Measurements from ENCODE around the gene HMGN3.

Gene HMGN3

DNA sequence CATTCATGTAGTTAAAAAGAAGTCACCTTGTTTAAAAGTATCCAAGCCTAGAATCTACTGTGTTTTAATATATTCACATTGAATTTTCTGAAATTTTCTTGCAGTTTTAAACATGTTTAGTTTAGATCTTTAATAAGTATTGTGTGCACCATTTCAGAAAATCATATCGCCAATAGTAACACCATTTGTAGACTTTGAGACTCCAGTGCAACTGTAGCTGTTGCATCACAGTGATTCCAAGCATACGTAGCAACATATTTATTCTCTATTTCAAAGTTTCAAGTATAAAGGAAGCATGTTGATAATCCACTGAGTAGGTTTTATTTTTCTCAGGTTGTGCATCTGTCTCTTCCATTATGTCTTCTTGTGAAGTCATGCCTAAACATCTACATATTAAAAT is 46.4 kb downstream of the HMGN3 start:
- Mint-ChIP-seq H3K4me1 (ENCODE audit: low read depth) (no peaks in the 10 kb centered on the region), H3K27me3 (ENCODE audit: low read depth) (peaks cover 7% of the 10 kb centered on the region), H3K27ac (no peak overlapping the region), H3K9me3 (peaks cover 12% of the 10 kb centered on the region), H3K36me3 (ENCODE audit: low read depth) (no peaks in the 10 kb centered on the region), H3K4me3 (no peak overlapping the region)
- no peak for DNase-seq (ENCODE audit: low spot score)

DNA sequence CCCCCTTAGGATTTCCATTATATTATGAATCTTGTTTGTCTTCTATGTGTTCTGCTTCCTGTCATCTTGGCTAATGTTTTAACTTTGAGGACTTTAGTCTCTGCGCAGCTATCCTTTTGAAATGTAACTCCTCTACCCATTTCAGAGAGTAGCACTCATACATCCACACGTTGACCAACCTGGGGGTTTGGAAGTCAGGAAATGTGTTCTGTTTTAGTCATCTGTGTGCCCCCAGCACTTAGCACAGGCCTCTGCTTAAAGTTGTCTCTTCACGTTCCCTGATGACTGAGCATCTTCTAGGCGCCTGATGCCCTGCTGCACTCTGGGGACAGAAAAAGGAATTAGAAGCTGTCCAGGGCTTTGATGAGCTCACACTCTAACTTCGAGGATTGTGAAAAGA is 47.9 kb downstream of the HMGN3 start:
- no peak overlapping the region for H3K4me3 Mint-ChIP-seq
- H3K36me3 Mint-ChIP-seq (ENCODE audit: low read depth) = no peaks in the 10 kb centered on the region
- no peak for DNase-seq (ENCODE audit: low spot score)
- peaks cover 7% of the 10 kb centered on the region for H3K9me3 Mint-ChIP-seq
- H3K27ac Mint-ChIP-seq = no peak overlapping the region
- no peaks in the 10 kb centered on the region for H3K4me1 Mint-ChIP-seq (ENCODE audit: low read depth)
- peaks cover 7% of the 10 kb centered on the region for H3K27me3 Mint-ChIP-seq (ENCODE audit: low read depth)

DNA sequence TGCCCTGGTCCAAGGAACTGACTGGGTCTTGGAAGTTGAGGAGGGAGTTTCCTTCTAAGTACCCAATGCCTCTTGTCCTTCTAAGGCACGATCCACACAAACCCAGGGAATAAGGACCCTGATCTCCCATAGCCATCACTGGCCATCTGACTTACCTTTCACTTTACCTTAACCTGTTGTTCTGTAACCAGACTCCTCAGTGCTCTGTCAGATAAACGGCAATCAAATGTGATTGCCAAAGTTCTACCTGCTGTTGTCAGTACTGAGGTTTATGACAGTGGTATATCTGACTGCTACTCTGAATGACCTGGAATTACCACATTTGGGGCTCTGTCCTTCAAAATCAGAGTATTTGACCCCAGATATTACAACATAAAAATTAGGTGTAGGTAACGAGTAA is 49.8 kb downstream of the HMGN3 start:
- Mint-ChIP-seq H3K27ac (no peak overlapping the region), H3K36me3 (ENCODE audit: low read depth) (no peaks in the 10 kb centered on the region), H3K9me3 (no peaks in the 10 kb centered on the region), H3K4me3 (no peak overlapping the region), H3K4me1 (ENCODE audit: low read depth) (no peaks in the 10 kb centered on the region), H3K27me3 (ENCODE audit: low read depth) (peaks cover 7% of the 10 kb centered on the region)
- DNase-seq (ENCODE audit: low spot score) = no peak

DNA sequence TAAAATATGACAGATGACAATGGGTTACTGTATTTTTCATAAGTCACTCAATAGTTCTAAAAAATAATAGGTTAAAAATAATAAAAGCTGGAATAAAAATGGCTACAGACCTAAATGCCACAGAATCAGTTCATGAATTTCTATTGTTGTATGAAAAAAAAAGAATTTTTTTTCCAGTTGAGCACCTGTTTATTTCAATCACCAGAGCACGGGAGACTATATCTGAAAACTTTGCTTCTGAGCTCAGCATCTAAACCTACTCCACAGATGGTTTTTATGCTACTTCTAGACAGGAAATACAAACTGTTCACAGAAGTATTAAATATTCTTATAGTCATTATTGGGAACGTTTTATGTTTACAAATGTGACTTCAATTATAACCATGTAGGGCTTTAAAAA is 50.4 kb downstream of the HMGN3 start:
- no peaks in the 10 kb centered on the region for H3K36me3 Mint-ChIP-seq (ENCODE audit: low read depth)

DNA sequence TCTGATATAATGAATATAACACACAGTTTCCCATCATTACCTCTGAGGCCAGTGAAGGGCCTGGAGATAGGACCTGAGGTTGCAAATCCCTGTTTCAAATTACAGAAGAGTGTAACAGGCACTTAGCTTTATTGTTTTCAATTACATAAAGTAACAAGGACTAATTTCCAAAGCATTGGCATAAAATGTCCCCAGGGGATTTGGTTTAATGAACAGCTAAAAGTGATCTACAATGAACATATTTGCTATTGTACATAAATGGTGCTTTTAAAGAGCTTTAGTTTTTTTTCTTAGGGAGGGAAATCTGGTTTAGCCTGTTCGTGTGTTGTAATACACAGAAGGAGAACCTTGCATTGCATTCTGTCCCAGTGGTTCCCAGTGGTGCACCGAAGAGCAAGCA is 54.4 kb downstream of the HMGN3 start:
- H3K27me3 Mint-ChIP-seq (ENCODE audit: low read depth) = no peaks in the 10 kb centered on the region

More for the DNA sequence above, 50.4 kb downstream of the HMGN3 start:
- no peak for DNase-seq (ENCODE audit: low spot score)
- Mint-ChIP-seq H3K4me1 (ENCODE audit: low read depth) (no peaks in the 10 kb centered on the region), H3K4me3 (no peak overlapping the region), H3K27me3 (ENCODE audit: low read depth) (peaks cover 7% of the 10 kb centered on the region), H3K27ac (no peak overlapping the region), H3K9me3 (no peaks in the 10 kb centered on the region)

DNA sequence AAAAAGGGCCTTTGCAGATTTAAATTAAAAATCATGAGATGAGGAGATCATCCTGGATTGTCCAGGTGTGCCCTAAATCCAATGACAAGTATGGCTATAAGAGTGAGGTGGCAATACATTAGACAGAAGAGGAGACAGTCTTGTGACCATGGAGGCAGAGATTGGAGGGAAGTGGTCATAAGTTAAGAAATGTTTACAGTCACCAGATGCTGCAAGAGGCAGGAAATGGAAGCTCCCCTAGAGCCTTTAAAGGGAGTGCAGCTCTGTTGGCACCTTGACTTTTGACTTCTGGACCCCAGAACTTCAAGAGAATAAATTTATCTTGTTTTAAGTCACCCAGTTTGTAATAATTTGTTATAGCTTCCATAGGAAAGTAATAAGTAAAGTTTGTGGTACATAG is 61.1 kb downstream of the HMGN3 start:
- no peaks in the 10 kb centered on the region for H3K9me3 Mint-ChIP-seq

More for the DNA sequence above, 54.4 kb downstream of the HMGN3 start:
- Mint-ChIP-seq H3K36me3 (ENCODE audit: low read depth) (no peaks in the 10 kb centered on the region), H3K27ac (no peak overlapping the region), H3K4me1 (ENCODE audit: low read depth) (no peaks in the 10 kb centered on the region), H3K4me3 (no peak overlapping the region), H3K9me3 (no peaks in the 10 kb centered on the region)
- DNase-seq (ENCODE audit: low spot score) = no peak

DNA sequence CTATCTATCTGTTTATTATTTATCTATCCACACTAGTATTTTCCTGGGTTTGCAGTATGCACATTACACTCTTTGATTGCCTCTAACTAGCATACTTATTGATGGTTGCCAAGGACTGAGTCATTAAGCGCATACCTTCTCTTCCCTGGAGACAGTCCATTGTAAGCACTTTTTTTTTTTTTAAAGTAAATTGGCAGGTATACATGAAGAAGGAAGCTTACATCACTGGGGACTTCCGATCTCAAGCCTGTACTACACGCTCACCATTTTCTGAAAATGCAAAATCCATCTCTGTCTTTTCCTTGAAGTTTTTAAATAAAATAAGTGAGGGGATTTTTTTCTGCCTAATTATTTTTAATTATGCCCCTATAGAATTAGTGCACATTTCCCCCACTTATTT is 63.5 kb downstream of the HMGN3 start:
- Mint-ChIP-seq H3K4me1 (ENCODE audit: low read depth) (no peaks in the 10 kb centered on the region), H3K4me3 (no peak overlapping the region), H3K9me3 (no peaks in the 10 kb centered on the region), H3K27me3 (ENCODE audit: low read depth) (no peaks in the 10 kb centered on the region), H3K27ac (no peak overlapping the region), H3K36me3 (ENCODE audit: low read depth) (no peaks in the 10 kb centered on the region)
- DNase-seq (ENCODE audit: low spot score) = no peak

More for the DNA sequence above, 61.1 kb downstream of the HMGN3 start:
- Mint-ChIP-seq H3K36me3 (ENCODE audit: low read depth) (no peaks in the 10 kb centered on the region), H3K27me3 (ENCODE audit: low read depth) (no peaks in the 10 kb centered on the region), H3K27ac (no peak overlapping the region), H3K4me1 (ENCODE audit: low read depth) (no peaks in the 10 kb centered on the region), H3K4me3 (no peak overlapping the region)
- no peak for DNase-seq (ENCODE audit: low spot score)

DNA sequence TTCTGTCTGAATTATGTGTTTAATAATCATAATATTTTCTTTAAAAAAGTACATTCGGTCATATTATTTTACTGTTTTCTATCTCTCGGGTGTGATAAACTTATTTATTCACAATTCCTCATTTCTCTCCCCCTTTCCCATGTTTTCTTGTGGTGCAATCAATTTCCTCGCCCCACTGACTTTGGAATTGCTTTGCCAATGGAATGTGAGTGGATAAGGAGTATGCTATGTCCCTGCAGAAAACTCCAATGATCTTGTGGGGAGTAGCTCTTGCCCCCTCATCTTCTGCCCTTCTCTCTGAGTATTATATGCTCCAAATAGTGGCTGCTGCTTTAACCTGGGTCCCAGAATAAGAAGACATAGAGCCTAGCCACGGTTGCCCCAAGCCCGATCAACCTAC is 64.1 kb downstream of the HMGN3 start:
- Mint-ChIP-seq H3K9me3 (no peaks in the 10 kb centered on the region), H3K27ac (no peak overlapping the region), H3K36me3 (ENCODE audit: low read depth) (no peaks in the 10 kb centered on the region), H3K27me3 (ENCODE audit: low read depth) (no peaks in the 10 kb centered on the region), H3K4me3 (no peak overlapping the region), H3K4me1 (ENCODE audit: low read depth) (no peaks in the 10 kb centered on the region)
- no peak for DNase-seq (ENCODE audit: low spot score)

DNA sequence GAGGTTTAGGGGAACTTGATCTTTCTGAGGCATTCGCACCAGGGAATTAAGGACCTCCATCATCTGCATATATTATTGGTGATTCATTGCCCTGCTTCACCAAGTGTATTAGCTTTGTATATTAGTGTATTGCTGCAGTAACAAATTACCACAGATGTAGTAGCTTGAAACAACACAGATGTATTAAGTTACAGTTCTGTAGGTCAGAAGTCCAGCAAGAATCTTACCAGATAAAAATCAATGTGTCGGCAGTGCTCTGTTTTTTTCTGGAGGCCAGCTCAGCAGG is 65.8 kb downstream of the HMGN3 start:
- no peaks in the 10 kb centered on the region for H3K36me3 Mint-ChIP-seq (ENCODE audit: low read depth)
- no peaks in the 10 kb centered on the region for H3K9me3 Mint-ChIP-seq
- no peak overlapping the region for H3K4me3 Mint-ChIP-seq
- DNase-seq (ENCODE audit: low spot score) = no peak
- no peak overlapping the region for H3K27ac Mint-ChIP-seq
- no peaks in the 10 kb centered on the region for H3K4me1 Mint-ChIP-seq (ENCODE audit: low read depth)
- H3K27me3 Mint-ChIP-seq (ENCODE audit: low read depth) = no peaks in the 10 kb centered on the region

DNA sequence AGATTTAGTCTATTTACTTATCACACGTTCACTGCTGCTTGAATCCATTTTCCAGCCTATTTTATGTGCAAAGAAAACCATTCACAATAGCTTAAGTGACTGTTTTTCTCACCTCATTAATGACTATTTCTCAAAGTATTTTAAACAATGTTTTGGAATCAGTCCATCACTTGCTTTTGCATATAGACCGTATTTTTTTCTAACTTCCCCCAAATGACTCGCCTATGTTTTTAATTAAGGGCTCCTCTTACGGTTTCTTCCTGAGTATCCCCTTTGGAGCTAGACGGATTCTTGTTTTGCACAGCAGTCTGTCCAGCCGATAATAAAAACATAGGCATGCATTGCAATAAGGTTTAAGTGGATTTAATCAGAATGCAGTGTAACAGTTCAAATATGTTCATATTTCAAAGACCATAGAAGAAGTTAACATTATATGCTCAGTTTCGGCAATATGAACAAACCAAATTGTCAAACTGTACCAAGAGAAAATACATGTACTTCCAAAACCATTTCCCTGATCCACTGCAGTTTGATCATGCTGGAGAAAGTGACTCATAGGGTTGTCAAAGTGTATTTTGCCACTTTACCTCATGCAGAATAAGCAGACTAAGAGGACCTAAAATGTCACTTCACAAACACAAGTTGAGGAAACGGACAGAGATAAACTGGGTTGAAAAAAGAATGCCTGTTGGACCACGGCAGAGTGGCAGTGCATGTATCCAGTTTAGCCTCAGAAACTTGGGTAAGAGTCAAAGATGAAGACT is 66.4 kb downstream of the HMGN3 start:
- Mint-ChIP-seq H3K27ac (no peak overlapping the region), H3K36me3 (ENCODE audit: low read depth) (no peaks in the 10 kb centered on the region), H3K27me3 (ENCODE audit: low read depth) (no peaks in the 10 kb centered on the region), H3K4me3 (no peak overlapping the region), H3K9me3 (no peaks in the 10 kb centered on the region), H3K4me1 (ENCODE audit: low read depth) (no peaks in the 10 kb centered on the region)
- DNase-seq (ENCODE audit: low spot score) = no peak

DNA sequence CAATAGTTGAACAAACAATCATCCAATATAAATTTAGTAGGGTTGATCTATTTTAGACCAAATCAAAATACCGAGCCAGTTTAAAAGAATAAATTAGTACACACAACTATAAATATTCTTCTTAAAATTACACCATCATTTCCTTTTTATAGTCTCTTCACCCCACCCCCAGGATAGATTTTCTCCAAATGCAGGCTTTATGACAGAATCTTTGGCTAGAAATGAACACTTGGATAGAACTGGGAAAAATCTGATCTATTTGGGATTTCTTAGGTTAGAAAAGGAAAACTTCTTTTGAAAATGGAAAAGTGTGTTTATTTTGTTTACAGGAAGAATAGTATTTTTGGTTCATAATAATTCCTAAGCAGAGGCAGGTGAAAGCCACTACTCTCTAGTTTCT is 74.6 kb downstream of the HMGN3 start:
- Mint-ChIP-seq H3K27me3 (ENCODE audit: low read depth) (peaks cover 5% of the 10 kb centered on the region), H3K9me3 (no peaks in the 10 kb centered on the region), H3K4me3 (no peak overlapping the region), H3K27ac (no peak overlapping the region), H3K4me1 (ENCODE audit: low read depth) (no peaks in the 10 kb centered on the region), H3K36me3 (ENCODE audit: low read depth) (no peaks in the 10 kb centered on the region)
- no peak for DNase-seq (ENCODE audit: low spot score)

DNA sequence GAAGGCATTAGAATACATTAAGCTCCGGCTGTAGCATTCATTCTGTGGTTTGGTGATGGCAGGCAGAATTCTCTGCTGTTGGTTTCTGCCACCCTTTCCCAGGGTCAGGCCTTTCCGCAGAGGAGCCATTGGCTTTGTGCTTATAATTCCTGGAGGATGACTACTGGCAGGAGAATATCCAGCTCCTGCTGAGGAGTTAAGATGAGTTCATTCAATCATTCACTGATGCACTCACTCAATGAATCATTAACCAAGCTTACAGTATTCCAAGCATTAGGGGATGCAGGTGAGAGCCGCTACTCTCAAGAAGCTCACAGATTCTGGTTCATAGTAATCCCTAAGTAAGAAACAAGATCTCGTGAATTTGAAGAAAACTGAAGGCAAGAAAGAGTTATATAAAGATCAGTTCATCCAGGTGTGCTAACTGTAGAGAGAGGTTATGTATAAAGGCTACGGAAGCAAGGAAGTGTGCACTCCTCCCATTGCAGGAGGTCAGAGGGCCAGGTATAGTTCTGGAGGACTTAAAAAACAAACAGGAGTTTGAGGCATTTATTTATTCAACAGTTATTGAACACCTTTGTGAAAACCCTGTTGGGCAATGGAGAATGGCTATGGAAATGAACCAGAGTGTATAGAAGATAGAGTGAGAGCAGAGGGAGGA is 75.5 kb downstream of the HMGN3 start:
- H3K27me3 Mint-ChIP-seq (ENCODE audit: low read depth) = peaks cover 5% of the 10 kb centered on the region
- no peaks in the 10 kb centered on the region for H3K9me3 Mint-ChIP-seq
- no peak overlapping the region for H3K4me3 Mint-ChIP-seq
- no peak for DNase-seq (ENCODE audit: low spot score)
- H3K27ac Mint-ChIP-seq = no peak overlapping the region
- H3K36me3 Mint-ChIP-seq (ENCODE audit: low read depth) = no peaks in the 10 kb centered on the region
- H3K4me1 Mint-ChIP-seq (ENCODE audit: low read depth) = no peaks in the 10 kb centered on the region

DNA sequence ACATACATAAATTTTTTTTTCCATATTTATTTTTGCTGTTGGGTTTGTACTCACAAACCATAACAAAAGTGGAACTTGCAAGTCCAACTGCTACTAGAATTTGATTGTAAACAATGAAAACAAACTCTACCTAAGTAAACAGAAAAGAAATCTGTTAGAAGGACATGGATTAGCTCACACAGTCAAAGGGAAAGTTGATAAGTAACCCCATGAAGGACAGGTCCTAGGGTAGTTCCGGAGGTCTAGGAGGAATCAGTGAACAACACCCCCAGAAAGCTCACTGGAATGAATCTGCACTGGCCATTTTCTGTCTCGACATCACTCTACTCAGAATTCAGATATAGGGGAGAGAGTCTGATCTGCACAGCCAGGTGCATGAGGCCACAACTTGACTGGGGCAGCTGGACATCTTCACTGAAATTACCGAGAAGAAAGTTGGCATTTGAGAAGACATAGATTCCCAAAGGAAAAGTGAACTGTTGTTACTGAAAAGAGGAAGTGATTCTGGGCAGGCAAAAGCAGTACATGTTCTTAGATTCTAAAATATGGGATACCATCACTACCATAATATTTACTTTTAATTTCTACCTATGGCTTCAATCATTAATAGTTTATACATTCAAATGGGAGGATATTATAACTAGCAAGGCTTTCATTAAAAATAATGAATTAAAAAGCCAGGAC is 76.4 kb downstream of the HMGN3 start:
- Mint-ChIP-seq H3K4me3 (no peak overlapping the region), H3K27me3 (ENCODE audit: low read depth) (peaks cover 8% of the 10 kb centered on the region), H3K9me3 (no peaks in the 10 kb centered on the region), H3K36me3 (ENCODE audit: low read depth) (no peaks in the 10 kb centered on the region), H3K27ac (no peak overlapping the region), H3K4me1 (ENCODE audit: low read depth) (no peaks in the 10 kb centered on the region)
- DNase-seq (ENCODE audit: low spot score) = no peak

DNA sequence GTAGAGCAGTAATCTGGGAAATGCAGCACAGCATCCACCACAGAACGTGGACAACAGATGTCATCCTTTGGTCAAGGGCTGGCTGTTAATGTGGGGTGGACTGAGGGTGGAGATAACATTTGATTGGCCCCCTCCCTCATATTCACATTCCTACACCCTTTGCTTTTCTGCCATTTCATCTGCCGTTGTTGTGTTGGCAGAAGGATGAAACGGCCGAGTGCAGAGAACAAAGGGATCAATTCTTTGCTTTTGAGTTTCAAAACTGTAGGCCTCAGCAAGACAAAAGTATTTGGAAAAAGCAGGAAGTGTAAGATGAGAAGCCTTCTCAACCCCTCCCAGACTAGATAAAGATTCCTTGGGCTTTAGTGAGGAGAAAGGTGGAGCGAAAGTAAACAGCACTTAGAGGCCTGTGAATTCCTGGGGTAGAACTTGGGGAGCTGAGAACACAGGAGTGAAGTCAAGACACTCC is 82.2 kb downstream of the HMGN3 start:
- Mint-ChIP-seq H3K36me3 (ENCODE audit: low read depth) (no peaks in the 10 kb centered on the region), H3K4me3 (no peak overlapping the region), H3K27ac (no peak overlapping the region), H3K9me3 (no peaks in the 10 kb centered on the region), H3K4me1 (ENCODE audit: low read depth) (no peaks in the 10 kb centered on the region), H3K27me3 (ENCODE audit: low read depth) (peaks cover 8% of the 10 kb centered on the region)
- no peak for DNase-seq (ENCODE audit: low spot score)

Data from T-helper 2 cell treated with Interferon-gamma antibody and Interleukin-4, amounts not matched to agents 5 μg/mL and 100 μg/mL, for 36 hours (primary cell).